ENCODE data around the gene PLEKHG3.

PLEKHG3 gene

DNA sequence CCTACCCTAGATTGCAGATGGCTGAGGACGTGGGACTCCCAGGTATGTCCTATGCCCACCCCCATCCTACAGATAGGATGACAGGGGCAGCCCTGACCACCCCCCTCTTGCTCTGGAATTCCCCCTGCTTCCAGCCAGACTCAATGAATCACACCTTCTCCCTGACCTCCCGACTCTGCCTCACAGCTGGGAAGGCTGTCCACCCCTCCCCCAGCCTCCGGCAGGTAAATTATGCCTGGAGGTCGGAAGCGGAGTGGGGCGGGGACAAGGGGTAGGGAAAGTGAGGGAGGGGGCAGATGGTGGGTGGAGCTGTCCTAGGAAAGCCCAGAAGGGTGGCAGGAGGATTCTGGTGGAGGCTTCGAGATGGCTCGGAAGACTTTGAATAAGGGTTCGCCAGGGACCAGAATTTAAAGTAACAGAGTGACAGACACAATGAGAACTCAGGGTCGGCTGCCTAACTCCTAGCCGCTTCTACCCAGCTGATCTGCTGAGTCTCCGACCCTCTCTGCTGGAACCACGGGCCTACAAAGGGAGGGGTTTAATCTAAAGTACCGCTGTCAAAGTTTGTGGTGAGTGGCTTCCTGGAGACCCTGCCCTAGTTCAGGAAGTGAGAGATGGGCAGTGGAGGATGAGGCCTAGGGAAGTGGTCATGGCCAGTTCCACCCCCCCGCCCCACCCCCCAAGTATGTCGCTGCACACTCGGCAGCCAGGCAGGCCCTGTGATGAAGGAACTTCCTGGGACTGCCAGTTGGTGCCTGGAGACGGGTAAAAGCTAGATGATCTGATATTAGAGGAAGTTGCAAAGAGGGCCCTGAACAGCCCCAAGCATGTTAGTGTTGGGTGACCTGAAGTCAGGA lies 4.2 kb downstream of the PLEKHG3 start:
- peak; percentile 36 for DNase-seq

DNA sequence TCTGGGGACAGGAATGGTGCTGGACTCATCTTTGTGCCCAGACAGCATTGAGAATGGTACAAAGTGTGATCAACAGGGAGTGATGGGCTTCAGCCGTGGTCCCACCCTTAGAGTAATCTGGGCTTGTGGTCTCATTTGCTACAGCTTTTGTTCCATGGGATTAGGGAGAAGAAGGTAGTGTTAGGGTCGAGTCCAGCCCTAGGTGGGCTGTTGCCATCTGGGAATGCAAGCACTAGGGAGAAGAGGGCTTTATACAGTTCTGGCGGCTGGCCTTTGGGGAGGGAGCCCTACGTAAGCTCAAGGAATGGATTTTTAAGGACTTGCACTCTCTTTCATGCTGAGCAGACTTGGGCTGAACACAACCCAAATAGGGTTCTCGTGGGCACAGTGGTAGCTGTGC lies 4.9 kb downstream of the PLEKHG3 start:
- DNase-seq, result no peak

DNA sequence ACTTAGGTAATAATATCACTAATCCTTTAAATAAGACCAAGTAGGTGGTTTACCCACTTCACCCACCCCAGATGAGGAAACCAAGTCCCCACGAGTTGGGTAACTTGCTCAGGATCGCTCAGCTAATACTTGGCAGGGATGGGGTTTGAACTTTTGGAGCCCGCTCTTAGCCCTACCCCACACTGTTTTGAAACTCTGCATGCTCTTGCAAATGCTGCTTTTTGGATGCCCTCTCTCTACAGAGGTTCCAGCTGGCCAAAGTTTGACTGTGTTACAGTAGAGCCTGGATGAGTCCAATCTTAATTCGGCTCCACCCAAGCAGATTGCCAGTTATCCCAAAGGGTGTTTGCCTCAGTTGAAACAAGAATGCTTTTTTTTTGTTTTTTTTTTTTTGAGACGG lies 6.8 kb downstream of the PLEKHG3 start:
- DNase-seq, result no peak

DNA sequence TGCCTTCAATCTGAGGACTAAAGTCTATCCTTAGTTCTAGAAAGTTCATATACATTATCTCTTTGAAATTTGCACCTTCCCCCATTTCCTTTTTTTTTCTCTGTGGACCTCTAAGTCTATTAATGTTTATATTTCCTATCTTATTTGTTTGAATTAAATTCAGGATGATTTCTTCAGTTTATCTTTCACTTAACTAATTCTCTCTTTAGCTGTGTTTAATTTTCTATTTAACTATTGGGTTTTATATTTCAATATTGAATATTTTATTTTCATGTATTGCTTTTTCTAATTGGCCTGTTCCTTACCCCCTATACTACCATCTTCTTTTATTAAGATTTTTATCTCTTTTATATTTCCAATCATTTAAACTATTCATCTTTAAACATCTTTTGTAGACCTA lies 9.5 kb downstream of the PLEKHG3 start:
- no peak for DNase-seq

DNA sequence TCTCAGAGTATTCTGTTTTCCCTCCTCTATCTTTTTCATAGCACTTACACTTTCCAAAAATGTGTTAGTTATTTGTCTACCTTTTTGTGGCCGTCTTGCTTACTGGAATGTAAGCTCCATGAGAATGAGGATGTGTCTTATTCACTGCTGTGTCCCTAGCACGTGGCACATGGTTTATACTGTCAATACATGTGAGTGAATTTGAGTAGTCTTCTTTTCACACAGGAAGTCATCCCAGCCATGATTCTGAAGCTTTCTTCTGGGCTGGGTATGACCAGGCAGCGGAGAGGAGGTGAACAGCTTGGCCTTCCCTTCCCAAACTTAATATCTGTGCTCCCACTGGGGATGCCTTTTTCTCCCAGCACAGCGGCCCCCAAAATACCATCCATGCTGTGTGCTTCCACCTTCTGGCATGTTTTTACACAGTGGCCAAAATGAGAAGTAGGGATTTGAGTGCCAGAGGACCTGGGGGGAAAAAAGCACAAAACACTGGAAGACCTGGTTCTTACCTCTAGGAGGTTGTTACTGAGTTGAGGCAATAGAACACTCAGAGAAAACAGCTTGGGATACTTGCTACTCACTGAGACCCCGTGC lies 10.3 kb downstream of the PLEKHG3 start:
- no peak for DNase-seq

DNA sequence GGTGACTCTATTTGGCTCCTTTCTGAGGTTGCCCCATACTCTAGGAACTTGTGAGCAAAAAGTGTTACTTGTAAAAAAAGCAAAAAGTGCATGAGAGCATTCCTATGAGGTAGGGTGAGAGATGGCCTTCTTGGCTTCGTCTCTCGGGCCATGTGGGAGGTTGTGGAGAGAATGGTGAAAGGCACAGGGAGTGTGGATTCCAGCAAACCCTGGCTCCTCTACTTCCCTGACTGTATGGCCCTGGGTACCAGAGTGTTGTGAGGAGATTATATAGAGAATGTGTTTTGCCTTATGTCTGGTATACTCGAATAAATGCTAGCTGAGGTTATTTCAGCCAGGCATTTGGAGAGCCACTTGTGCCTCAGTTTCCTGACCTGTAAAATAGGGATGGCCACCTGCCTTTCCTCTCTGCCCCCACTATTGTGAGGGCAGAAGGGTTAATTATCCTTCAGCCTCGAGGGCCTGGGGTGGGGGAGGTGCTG lies 11.0 kb downstream of the PLEKHG3 start:
- DNase-seq, result no peak

DNA sequence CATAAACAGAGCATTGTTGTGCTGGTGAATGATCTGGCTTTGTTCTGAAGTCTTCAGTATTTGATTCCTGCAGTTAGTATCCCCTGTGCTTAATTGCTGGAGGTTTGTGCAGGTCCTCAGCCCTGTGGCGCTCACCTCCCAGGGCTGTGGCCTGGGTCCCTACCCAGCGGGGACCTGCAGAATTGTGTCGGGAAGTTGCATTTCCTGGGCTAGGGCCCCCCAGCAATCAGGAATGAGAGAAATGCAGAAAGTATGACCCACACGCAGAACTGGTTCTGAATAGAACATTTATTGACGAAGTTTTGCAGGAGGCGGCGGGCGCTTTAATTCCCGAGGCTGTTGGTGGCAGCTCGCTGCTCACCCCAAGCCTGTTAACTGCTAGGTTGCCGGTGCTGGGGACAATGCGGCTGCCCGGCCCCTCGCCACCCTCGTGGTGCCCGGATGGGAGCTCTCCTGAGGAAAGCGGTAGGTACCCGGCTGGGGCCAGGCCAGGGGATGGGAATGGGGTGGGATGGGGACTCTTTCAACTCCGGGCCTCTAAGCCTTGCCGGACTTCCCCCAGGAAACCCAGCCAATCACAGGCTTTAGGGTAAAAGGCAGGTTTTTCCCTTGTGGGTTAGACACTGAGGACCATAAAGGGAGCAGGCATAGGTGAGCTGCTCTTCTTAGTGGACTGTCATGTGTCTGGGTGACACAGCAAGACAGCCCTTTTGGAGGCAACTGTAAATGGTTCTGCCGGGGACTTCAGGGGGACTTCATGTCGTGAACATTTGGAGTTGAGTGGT lies 11.6 kb downstream of the PLEKHG3 start:
- DNase-seq, result no peak

DNA sequence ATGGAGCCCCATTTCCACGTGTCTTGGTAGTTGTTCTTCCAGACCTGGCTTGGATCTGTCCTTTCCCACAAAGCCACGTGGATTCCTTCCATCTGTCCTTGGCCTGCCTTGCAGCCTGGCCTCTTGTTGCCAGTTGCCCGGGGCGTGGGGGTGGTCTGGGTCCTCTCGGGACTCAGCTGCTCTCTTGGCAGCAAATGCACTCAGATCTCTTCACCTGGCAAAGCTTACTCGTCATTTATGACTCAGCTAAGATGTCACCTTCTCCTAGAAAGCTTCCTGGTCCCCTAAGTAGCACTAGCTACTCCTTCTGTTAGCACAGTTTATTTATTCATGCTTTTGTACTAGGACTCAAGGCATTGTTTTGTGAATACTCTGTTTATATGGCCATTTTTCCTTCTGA lies 13.6 kb downstream of the PLEKHG3 start:
- no peak for DNase-seq

DNA sequence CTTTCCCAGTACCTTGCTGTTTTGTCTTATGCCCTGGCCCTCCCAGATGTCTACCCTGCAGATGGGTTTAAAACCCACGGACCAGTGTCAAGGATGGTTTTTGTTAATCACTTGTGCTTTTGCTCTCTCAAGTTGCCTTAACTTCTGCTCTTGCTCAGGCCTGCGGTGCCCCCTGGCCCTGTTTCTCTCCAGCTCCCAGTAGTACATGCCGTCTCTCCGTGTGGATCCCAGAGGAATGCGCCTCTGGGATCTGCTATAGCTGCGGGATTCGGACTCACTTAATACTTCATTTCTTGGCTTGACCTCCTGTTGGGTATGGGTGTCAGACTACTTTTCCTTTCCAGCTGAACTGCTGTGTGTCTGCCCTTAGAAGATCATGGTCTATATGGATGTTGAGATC lies 14.5 kb downstream of the PLEKHG3 start:
- no peak for DNase-seq

DNA sequence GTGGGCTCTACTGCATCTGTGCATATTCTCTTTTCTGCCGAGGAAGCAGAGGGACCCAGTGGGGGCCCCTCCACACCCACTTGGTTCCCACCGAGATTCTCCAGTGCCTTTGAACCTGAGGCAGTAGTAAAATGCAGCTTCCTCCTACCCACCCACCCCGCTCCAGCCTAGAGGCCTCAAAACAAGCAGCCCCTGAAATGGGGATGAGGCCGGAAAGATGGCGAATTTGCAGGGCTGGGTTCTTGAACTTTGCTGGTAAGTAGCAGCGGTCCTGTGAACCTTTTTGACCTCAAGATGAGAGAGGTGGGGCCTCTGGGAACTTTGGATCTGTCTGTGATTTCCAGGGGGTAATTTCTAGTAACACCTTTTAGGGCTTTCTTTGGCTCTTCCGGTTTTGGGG lies 15.4 kb downstream of the PLEKHG3 start:
- DNase-seq, result no peak

DNA sequence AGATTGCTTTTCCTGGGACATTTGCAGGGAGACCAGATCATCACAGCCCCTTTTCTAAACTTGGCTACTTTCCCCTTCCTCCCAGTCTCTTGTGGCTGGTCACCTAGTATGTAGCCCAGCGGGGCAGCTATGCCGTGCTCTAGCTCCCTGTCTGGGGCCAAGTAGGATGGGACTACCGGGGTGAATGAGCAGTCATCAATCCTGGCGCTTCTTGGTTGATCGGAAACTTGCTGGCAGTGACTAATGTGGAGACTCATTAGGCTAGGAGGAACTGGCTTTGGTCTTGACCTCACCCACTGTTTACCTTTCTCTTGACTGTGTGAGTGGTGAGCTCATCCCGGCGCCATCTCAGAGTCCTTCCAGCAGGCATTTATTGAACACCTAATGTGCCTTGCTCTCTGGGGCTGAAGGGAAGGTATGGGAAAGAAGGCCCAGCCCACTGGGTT lies 15.9 kb downstream of the PLEKHG3 start:
- DNase-seq, result no peak

DNA sequence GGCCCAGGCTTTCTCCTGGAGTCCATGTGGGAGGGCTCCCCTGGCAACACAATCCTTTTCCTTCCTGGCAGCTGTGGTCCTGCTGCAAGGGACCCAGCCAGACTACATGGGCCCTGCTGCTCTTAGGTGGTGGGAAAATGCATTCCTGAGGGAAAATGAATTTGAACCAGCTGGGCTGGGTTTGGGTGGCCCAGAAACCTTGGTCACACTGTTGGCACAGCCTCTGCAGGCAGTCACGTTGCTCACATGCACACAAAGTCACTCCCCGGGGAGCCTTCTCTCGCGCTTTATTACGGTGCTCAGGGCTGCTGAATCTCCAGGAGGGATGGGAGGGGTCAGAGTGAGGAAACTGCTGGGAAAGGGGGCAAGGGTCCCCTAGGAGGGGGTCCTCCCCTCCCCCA lies 17.2 kb downstream of the PLEKHG3 start:
- no peak for DNase-seq

DNA sequence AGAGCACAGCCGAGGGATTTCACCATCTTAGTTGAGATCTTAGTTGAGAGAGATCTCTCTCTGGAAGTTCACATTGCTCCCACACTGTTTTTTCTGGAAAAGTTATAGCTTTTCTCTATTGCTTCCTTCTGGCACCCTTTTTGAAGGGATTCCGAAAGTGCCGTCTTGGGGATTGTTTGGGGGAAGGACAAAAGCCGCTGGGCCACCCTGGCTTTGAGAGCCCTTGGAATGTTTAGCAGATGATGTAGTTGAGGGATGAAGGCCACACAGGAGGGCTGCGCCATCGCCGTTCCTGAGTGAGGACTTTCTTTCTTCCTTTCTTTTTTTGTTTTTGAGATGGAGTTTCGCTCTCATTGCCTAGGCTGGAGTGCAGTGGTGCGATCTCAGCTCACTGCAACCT lies 17.7 kb downstream of the PLEKHG3 start:
- DNase-seq, result no peak

DNA sequence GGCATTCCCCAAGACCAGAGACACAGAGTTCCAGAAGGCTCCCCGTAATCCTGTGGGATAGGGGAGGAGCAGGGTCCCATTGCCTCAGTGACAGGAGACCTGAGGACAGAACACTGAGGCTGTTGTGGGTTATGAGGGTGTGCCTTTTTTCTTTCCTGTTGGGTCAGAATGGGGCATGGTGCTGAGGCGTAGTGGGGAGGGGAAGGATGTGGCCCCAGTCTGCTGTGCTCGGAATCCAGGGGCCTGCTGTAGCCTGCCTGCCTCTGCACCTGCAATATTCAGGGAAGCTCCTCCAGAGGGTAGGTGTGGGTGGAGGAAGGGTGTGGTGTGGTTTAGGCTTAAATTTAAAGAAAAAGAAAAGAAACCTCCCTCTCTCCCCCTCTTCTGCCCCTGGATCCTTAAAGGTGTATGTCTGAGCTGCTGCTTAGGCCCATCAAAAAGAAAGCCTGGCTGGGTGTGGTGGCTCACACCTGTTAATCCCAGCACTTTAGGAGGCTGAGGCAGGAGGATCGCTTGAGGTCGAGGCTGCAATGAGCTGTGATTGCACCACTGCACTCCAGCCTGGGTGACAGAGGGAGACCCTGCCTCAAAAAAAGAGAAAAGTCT lies 18.7 kb downstream of the PLEKHG3 start:
- DNase-seq, result no peak

DNA sequence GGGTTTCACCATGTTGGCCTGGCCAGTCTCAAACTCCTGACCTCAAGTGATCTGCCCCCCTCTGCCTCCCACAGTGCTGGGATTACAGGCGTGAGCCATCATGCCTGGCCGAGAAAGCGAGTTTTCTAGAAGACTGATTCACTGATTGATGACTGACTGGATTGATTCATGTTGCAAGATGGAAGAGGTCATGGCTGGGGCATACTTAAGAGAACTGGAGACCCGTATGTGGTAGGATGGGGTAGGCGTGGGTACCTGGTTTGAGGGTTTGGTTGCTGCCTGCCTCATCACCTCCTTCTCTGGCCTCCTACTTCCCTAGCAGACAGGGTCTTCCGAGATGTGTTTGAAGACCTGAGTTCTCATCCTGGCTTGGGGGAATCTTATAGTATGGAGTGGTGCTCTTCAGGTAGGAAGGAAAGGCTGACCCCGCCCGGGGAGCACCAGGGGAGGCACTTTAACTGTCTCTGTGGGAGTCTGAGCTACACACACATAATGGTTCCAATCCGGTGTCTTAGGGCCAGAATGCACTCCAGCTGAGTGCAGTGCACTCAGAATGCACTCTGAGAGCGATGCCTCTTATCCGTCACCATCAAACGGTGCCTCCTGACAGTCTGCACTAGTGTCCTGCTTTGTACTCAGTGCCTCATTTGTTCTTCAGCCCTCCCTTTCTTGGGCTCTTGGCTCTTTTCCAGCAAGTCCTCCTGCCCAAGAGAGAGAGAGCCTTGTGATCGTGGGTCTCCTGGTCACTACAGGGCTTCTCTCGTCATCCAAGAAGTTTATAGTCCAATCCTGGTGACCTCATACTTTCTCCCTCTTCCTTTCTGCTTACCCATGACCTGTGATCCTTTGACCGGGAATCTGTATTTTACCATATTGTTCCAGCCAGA lies 19.7 kb downstream of the PLEKHG3 start:
- DNase-seq, result peak; percentile 54

DNA sequence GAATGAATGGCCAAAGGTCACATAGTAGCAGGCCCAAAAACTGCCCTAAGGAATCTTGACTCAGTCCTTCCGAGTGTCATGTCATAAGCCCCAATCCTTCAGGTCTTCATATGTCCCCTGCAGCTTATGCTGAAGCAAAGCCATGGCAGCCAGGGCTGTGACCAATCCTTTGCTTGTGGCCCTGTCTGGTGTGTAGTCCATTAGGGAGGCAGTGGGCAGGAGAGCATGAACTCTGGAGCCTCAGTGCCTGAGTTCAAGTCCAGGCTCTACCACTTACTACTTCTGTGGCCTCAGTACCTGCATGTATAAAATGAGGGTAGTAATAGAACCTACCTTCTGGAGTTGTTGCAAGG lies 20.3 kb downstream of the PLEKHG3 start:
- DNase-seq, result no peak

DNA sequence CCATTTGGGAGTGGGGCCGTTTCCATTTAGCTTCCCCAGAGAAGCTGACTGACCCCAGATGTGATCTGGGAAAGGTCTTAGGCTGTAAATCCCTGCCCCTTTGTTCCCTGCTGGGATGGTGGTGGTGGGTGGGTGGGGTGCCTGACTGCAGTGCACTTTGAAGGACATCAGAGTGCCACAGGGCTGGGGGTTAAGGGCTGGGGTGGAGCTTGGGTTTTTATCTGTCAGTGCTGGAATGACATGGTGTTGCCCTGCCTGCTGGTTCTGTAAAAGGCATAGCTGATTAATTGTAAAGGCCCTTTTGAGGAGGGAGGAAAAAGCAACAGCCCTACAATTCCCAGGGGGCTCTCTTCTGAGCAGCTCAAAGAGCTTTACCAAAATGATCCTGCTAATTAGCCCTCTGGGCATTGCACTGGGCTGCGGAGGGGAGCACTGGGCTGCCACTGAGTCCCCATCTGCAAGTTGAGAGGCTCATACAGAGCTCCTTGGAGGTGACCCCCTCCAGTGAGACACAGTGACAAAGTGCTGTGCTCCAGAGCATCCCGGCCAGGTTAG lies 21.1 kb downstream of the PLEKHG3 start:
- DNase-seq, result no peak

DNA sequence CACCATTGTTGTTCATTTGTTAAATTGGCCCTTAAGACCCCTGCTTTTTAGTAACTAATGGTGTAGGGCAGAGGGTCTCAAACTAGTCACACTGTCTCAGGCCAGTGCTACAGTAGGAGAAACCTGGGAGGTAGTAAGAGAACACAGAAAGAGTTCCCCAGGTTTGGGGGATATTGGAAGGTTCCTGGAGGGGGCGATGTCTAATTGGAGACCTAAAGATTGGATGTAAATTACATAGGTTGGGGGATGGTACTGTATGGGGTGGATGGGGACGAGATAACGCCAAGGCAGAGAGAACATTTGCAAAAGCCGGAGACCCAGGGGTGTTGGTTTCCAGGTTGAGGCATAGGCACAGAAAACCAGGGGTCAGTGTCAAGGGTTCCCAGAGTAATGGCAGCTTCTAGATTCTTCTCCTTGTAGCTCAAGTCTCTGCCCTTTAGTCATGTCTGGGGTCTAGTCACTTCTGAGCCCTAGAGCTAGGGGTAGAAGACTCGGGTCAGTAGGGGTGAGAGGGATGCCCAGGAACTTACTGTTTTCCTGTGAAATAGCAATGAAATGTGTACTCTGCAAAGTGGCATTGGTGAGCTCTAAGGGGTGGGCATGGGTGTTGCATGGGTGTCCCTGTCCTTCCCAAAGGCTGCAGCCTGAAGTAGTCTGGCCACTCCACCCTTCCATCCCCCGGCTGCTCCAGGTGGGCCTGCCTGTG lies 21.8 kb downstream of the PLEKHG3 start:
- DNase-seq, result no peak

DNA sequence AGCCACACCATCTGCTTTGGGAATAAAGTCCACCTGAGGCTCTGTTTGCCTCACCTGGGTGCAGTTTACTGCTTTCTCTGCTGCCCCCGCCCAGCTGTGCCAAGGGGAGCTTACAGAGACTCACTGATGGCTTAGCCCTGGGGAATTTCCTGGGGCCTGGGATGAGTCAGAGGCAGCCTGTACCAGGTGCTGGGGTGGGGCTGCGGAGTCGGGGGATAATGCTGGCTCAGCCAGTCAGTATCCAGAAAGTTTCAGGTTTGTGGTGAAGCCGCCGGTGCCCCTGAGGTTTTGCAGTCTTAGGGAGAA lies 22.3 kb downstream of the PLEKHG3 start:
- peak; percentile 75 for DNase-seq

DNA sequence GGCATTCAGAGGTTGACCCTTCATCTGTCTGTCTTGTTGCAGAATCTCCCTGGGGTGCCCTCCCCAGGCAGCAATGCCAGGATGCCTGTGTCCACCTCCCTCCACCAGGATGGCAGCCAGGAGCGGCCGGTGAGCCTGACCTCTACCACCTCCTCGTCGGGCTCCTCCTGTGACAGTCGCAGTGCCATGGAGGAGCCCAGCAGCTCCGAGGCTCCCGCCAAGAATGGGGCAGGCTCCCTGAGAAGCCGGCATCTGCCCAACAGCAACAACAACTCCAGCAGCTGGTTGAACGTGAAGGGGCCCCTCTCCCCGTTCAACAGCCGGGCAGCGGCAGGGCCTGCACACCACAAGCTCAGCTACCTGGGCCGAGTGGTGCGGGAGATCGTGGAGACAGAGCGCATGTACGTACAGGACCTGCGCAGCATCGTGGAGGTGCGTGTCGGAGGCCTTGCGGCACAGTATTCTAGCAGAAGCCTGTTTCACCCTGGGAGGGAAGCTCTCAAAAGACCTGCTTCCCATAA lies 23.4 kb downstream of the PLEKHG3 start:
- DNase-seq, result no peak

DNA sequence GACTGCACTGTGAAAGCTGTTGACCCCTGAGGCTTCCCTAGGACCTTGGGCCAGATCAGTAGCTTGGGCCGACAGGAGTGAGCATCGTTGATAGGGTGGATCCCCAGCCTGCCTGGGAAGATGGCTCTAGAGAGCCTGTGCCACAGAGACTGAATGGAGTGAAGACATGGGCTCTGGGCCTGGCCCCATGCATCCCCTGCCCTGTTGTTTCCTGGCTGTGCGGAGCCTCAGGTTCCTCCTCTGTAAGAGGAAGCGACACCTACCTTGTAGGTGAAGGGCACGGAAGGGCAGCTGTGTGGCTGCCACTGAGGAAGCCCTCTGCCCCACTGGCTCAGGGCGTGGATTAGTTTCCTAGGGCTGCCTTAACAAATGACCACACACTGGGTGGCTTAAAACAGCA lies 23.9 kb downstream of the PLEKHG3 start:
- DNase-seq, result no peak

All from stimulated activated naive CD4-positive, alpha-beta T cell treated with Interleukin-2 at 50 U/mL for 16 hours (primary cell).